SW480 (cell line): ENCODE data around the gene PSMB3.

Experiments used
- DNase-seq: peaks from one replicate; pipeline ENCODE4 v3.0.0-alpha.2; 2016; ENCODE audit warnings: low spot score

PSMB3 gene

DNA sequence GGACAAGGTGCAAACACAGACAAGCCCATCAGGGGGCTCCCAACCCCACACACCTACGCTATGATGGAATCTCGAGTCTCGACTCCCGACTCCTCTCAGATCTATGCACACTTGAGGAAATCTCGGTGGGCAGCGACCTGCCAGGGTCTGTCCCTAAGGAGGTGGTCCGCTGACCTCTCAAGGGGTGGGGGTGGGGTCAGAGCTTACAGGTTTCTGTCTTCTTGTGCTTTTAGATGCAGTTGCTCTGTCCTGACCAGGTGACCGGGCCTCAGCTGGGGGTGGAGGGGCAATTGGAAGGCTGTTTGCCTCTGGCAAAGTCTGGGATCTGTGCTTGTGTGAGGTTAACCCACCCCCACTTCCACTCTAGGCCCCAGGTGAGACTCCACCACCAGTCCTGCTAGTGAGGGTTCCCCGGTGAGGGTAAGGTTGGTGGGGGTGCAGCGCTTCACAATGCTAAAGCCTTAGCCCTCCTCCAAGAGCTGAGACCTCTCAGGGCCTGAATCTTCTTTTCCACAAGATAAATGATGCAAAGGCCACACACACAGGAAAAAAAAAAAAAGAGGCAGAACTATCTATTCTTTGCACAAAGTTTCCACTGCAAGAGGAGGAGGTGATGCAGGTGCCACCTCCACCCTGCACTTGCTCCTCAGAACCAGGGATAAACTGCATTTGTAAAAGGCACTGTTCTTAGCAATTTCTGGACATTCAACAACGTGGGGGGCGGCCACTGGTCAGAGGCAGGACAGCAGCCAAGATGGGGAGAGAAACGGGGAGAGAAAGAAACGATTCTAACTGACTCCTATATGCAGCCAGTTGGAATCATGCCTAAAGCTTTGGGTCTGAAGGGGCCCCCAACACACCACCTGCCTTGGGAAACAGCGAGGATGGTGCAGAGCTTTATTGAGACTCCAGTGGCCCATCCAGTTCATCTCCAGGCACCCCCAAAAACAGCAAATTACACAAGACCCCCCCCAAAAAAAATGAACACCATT, 18.3 kb upstream of the PSMB3 start:
- no peak for DNase-seq

DNA sequence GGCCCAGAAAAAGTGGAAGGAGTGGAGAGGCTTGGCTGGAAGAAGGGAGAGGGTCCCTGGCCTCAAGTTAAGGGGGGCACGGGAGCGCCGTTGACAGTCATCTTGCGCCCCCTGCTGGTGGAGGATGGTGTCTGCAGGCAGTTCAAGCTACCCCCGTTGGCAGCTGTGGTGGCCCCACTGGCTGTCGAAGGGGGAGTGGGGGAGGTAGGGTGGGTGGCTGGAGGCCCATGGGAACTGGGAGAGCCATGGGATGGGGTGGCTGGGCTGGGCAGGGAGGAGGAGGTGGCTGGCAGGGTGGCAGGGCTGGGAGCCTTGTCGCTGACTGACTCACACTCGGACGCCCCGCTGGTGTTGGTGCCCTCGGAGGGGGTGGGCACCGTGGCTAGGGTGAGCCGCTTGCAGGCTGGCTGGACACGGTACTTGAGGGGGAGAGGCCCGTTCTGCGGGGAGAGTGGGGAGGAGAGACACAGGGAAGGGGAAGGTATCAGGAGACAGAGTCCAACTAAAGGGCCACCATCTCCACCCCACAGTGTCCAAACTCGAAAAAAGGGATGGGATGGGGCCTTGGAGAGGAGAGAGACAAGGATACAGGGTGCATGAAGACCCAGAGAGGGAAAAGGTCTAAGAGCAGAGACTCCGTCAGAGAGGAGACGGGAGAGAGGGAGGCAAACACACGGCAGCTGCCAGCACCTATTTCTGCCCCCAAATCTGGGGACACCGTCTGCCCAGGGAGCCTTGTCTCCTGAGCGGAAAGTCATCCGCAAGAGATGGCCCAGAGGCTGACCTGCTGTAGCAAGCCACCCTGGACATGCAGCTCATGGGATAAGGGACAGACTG, 17.2 kb upstream of the PSMB3 start:
- no peak for DNase-seq

DNA sequence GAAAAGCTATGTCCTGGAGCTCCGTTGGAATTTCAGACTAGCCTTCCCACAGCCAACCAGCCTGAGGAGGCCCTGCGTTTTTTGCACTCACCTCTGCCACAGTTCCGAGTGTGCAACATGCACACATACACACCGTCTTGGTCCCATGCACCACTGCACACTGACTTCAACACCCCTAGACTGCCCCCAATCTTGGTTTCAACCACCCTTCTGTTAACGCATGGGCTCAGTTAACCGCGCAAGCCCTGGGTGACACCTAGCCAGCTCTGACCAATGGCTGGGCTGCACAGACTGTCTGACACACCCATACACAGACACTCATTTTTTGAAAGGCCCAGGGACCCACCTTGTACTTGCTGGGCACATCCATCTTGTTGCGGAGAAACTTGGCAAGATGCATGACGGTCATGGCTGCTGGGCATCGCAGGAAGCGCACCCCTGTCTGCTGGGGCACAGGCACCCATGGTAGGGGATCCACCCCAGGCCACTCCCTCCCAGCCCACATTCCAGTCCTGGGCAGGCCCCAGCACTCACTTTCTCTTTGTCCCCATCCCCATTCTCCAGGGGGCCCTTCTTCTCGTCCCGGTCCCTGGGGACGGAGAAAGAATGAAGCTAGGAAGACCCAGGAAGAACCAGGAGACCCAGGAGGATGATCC, 14.4 kb upstream of the PSMB3 start:
- DNase-seq = no peak

DNA sequence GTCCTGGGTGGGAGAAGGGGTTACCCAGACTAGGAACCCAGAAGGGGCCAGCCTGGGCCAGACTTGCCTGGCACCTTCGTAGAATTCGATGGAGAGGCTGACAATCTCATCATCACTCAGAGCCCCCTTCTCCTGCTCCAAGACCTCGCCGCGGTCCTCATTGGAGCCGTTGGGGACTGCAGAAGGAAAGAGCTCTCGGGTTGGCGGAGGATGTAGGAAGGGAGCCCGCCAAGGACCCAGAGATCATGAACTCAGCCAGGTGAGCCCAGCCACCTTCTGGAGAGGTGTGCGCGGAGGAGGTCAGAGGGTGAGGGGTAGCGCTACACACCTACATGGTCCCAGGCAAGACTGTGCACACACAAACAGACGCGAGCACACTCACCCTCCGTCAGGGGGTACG, 13.9 kb upstream of the PSMB3 start:
- no peak for DNase-seq

DNA sequence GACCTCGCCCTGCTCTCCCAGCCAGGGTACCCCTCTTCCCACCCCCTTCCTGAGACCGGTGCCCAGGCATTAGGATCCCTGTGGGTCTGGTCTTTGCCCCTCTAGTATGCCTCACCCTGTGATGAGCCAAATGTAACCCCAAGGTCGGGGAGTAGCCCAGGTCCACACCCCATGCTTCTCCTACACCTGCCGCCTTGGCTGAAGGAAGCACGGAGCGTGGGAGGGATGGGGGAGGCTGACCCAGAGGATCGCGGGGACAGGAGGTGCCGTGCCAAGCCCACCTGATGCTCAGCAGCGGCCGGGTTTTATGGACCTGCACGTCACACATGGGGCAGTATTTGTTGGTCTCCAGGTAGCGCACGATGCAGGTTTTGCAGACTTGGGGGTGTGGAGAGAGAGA, 13.2 kb upstream of the PSMB3 start:
- no peak for DNase-seq

DNA sequence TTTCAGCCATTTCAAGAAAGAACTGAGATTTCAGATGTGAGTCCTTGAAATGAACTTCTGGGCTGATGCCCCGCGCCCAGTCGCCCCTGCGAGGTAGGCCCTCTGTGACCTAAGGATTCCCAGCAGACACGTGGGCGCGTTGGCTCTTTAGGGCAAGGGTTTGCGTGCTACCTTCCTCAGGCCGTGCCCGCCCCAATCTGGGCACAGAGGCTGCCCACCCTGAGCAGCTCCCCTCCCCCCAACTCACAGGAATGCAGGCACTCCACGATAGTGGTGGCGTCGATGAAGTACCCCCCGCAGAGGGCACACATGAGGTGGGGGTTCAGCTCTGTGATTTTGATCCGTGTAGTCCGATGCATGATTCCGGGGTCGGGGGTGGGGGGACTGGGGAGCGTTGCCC, 12.5 kb upstream of the PSMB3 start:
- no peak for DNase-seq

DNA sequence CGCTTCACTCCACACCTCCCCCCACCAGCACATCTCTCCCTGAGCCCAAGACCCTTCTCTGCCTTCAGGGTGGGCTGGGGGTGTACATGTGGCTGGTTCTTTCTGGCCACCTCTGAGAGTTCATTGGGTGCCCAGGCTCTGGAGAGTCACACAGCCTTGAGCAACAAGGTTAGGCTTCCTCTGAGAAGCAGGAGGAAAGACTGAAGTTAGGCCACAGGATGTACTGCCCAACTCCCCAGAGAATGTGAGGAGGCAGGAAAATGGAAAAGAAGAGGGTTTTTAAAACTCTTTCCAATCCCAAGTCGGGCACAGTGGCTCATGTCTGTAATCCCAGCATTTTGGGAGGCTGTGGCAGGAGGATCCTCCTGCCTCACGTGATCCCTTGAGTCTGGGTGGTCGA, 11.7 kb upstream of the PSMB3 start:
- DNase-seq = no peak

DNA sequence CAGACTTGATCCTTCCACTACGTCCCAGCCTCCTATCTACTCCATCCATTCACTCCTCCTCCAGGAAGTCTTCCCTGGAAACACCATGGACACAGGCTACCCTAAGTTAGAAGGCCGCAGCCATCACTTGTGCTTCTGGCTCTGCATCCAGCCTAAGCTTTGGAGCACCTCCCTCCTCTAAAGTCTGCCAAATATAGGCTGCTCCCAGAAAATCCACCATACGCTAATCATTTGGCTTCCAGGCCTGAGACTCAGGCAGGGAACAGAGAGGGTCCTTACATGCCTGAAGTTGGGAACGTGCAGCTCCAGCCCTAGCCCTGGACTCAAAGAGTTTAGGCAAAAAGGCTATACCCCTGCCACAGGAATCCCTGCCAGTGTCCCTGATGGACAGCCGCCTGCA, 11.1 kb upstream of the PSMB3 start:
- DNase-seq = no peak

DNA sequence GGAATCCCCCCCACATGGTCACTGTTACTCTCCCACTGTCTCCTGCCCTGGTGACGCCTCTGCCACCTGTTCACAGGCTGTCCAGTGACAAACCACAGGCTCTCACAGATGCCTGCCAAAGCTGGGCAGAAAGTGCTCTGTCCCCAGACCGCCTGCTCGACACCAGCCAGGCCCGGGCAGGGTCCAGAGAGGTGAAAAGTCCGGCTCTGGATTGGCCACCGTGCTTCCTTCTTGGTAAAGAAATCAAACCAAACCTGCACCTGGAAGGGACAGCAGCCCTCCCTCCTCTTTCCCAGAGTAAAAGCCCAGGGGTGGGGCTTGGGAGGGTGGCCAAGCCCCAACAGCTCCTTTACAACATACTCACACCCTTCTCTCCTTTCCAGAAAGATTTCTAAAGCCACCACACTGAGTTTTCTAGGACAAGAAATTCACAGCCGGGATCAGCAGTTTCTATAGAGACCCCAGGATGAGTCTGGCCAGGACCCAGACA, 10.6 kb upstream of the PSMB3 start:
- no peak for DNase-seq

DNA sequence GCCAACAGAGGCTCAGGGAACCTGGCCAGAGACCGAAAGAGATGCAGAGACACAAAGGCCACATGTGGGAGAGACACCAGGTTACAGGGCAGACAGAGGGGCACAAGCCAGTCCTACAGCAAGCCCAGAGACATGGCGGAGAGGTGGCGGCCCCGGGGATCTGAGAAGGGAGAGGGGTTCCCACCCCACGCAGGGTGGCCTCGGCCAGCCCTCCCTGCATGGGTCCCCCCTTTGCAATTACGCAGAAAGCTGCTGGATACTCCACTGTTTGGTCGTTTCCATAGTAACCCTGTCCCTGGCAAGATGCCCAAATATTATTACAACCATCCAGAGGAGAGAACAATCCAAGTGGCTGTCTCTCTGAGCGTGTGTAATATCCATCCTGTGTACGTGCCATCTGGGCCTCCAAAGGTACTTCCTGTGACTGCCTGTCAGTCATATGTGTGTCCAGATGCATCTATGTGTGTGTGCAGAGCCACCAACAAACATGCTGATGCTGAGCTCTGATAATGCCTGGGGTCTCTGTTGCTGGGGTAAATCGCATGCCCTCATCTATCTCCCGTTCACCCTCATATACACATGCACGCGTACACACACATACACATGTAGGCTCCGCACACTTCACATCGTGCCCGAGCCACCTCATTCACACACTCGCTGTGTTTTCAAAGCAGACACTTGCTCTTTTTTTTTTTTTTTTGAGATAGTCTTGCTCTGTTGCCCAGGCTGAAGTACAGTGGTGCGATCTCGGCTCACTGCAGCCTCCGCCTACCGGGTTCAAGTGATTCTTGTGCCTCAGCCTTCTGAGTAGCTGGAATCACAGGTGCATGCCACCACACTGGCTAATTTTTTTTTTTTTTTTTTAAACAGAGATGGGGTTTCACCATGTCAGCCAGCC, 9.9 kb upstream of the PSMB3 start:
- DNase-seq = no peak

DNA sequence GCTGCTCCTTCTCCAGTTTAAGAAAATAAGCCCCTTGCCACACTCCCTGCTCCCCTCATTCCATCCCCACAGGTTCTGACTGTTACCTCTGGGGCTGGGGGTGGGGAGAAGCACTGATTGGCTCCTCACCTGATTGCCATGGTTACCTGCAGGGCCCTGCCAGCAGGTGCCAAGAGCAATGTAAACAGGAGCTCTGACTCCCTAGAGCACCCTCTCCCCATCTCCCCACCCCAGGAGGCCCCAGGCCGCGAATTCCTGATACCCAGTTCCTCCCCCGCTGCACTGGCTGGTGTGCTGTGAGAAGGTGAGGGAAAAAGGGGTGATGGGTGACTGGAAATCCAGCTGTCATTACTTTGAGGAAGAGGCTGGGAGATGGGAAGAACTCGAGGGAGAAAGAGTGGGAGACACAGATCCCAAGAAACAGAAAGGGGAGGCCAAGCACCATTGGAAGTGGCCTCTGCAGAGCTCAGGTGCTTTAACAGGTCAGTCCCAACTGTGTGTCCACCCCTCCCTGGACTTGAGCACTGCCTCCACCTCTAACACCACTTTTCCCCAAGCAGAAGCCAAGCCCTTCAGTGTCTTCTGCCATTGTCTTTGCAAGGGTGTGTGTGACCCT, 8.9 kb upstream of the PSMB3 start:
- DNase-seq = no peak

DNA sequence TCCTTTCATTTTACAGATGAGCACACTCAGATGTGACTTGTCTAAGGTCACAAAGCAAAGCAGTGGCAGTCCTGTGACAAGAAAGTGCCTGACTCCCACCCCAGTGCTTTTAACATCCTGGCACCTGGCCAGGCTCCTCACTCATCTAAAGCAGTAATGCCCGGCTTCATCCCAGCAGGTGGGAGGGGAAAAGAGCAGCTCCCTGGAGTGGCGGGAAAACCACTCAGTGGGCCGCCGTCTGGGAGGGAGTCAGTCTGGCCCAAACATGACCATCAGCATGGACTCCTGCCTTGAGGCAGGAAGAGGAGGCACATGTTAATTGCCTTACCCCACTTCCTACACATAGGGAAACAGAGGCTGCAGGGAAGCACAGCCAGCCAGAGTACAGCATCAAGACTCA, 7.0 kb upstream of the PSMB3 start:
- DNase-seq = no peak

DNA sequence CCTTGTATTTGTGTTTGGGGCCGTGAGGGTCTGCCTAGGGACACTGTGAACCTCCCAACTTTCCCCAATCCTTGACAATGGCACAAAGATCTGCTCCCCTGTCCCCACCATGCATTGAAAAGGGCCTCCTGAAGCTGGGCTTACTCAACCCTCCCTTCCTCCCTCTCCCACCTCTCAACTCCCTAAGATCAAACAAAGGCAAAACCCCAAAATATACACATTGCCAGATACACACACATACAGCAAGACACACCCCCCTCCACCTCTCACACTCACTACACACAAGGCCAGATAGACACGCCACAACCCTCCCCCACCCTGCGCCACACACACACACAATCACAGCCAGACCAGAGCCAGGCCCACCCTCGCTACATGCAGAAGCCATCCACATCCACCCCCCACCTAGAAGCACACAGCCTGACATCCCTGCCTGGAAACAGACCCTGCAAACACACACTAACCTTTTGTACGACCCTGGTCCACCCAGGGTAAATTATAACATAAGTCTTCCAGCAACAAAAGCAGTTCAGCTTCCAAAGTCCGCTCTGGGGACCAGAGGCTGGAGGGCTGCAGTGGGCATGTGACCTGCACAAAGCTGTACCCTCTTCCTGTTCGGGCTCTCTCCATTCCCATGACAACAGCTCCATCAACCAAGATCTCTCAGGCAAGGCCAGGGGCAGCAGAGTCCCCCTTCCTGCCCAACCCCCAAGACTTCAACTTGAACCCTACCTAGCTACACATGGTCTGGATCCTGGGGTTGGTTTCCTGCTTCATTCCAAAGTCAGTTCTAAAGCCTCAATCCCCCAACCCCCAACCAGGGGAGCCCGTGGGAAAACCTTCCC, 6.3 kb upstream of the PSMB3 start:
- DNase-seq = no peak

DNA sequence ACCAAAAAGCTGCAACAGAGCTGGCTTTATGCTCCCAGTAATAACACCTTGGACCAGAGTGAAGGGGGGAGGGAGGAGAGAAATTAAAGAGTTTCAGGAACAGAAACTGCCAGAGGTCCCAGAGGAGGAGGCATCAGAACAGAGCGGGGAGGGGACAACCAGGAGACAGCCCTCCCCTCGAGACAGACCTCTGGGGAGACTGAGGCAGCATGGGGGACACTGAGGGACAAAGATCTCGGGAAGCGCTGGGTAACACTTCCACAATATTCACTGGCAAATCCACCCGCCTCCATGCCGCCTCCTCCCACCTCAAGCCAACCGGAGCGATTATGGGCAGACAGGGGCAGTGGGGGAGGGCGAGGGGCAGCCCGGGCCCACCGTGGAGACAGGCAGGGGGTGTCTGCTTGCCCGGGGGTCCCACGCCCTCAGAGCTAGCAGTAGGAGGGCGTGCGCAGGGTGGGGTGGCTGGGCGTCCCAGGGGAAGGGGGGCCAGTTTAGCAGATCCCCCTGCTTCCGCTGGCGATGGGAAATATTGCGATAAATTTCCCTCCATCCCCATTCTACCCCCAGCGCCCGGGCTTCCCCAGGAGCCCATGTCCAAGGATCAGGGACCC, 5.6 kb upstream of the PSMB3 start:
- DNase-seq = no peak

DNA sequence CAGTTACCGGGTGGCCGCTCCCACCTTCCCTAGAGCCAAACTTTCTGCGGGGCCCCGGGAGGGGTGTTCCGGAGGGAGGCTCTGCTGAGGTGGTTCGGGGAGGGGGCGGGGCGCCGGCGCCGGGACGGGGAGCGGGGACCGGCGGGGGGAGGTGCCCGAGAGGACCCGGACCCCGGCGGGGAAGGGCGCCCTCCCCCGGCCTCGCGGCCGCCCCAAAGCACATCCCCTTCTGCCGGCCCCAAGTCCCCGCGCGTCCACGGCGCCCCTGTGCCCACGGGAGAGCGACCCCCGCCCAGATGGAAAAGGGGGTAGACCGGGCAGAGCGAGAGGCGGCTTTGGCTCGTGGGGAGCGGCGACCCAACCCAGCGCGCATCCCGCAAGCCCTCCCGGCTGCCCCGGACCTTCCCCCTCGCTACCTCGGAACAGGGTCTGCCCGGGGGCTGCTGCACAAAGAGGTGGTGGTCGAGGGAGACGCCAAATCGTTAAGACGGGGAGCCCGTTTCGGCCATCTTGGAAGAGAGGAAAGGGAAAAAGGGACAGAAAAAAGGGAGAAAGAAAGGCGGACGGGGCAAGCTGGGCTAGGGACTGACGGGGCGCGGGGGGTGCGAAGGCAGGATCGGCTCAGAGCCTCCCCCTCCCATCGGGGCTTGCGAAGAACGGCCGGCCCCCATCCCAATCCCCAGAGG, 4.9 kb upstream of the PSMB3 start:
- DNase-seq = no peak

DNA sequence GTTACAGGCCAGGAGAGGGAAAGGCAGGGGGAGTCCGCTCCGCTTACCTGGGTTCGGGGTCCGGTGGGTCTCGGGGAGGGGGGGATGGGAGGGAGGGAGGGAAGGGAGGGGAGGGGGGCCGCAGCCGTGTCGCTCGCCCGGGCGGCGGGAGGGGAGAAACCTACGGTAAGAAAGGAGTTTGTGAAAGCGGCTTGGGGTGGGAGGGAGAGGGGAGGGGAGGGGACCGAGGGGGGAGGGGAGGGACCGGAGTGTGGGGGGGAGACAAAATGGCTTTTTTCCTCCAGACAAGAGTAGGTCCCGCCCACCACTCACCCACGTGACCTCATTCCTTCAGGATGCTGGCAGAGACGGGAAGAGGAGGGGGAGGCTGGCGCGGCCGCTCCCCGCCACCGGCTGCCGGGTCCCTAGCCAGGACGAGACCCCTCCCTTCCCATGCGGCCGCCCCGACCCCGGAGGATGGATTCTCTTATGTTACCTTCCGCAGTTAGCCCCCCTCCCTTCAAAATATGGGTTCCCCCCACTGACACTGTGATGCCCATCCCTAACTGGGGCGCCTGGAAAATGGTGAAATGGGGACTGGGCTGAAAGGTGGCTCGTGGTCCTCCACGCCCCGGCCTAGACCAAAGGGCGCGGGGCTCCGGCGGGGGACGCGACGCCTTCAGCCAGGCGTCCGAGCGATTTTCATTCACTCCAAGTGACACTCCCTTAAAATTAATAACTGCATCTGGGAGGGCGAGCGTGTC, 4.2 kb upstream of the PSMB3 start, which contains the start of gene PCGF2:
TSS of gene PCGF2 (minus strand) at position 188 of the 743 bp plus-strand sequence. CDS start 7,934 bp downstream, outside the sequence.
- peak; percentile 86 for DNase-seq

DNA sequence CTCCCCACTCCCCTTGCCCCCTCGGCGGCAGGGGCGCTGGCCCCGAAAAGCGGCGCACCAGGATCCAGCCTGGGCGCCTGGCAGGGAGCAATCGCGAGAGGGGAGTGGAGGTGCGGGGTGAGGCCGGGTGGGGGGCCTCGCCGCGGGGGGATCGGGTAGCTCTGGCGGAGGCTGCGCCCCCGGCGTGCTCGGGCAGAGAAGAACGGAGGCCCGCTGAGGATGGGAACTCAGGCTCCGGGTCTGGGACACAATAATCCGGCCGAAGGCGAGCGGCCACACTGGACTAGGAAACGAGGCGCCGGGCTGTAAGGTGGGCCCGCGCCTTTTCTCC, 3.7 kb upstream of the PSMB3 start:
- DNase-seq = no peak
